AG04449 (cell line): ENCODE results near the gene ITM2C.

ENCODE experiments used
- CTCF ChIA-PET: fragments of 350-600 bp; formaldehyde crosslinking; extraction: SDS; loops from one replicate; lab custom pipeline; 2021; ENCODE audit warnings: antibody characterized with exemption; lab: Yijun Ruan, JAX
- POLR2A ChIA-PET: fragments of 400-600, 350-600 bp; formaldehyde crosslinking; extraction: SDS; loops from one replicate; lab custom pipeline; 2020; ENCODE audit warnings: antibody characterized with exemption, inconsistent platforms; lab: Yijun Ruan, JAX
- DNase-seq: peaks from one replicate; pipeline ENCODE4 v3.0.0-alpha.2; 2010; ENCODE audit warnings: low read depth, low spot score
- H3K4me3 ChIP-seq: 2 replicates; pipeline ENCODE4 v1.5.1; 2011; ENCODE audit warnings: low read depth, mild to moderate bottlenecking, control low read depth, low read length
- CTCF ChIP-seq: IDR thresholded peaks from one replicate; pipeline ENCODE4 v1.5.1; 2011; ENCODE audit warnings: mild to moderate bottlenecking, moderate library complexity, low read length, control low read depth, inconsistent platforms; ENCODE audit not compliant: insufficient read depth; ENCODE audit errors: missing control alignments

ITM2C gene

GRCh38 chr2:230893841-230894781 lies 29.4 kb downstream of the ITM2C start:
- ChIA-PET POLR2A (no interaction called here), CTCF (interaction anchor here (1.5 to 5.1 kb wide), 2 partner anchors 8 to 10 kb away, joined by 5 to 30 read pairs; no protein-coding TSS in a partner anchor)
- TF ChIP-seq CTCF = no peak
- DNase-seq = no peak
- no peak overlapping the region for H3K4me3 ChIP-seq

GRCh38 chr2:230895536-230896345 lies 31.0 kb downstream of the ITM2C start:
- no peak for TF ChIP-seq CTCF
- POLR2A ChIA-PET = no interaction called here
- CTCF ChIA-PET = interaction anchor here (1.0 to 15.7 kb wide), 5 partner anchors 10 to 157 kb away, joined by 3 to 330 read pairs (median 4); no protein-coding TSS in a partner anchor
- no peak overlapping the region for H3K4me3 ChIP-seq
- no peak for DNase-seq

- H3K4me3 ChIP-seq = no peak overlapping the region
- no peak for TF ChIP-seq CTCF
- DNase-seq = no peak
- ChIA-PET CTCF (interaction anchor here (0.8 to 15.7 kb wide), 6 partner anchors 11 to 173 kb away, joined by 3 to 330 read pairs (median 4); no protein-coding TSS in a partner anchor), POLR2A (no interaction called here)
Observed at GRCh38 chr2:230896346-230897115, 31.8 kb downstream of the ITM2C start.

- DNase-seq = no peak
- ChIA-PET CTCF (interaction anchor here (0.9 to 15.7 kb wide), 6 partner anchors 15 to 154 kb away, joined by 3 to 330 read pairs (median 4); no protein-coding TSS in a partner anchor), POLR2A (interaction anchor here (0.5 kb wide), 1 partner anchor 158 kb away, joined by 3 read pairs; the partner anchor contains the start of gene PSMD1)
- no peak for TF ChIP-seq CTCF
- H3K4me3 ChIP-seq = no peak overlapping the region
Observed at GRCh38 chr2:230898016-230898712, 33.4 kb downstream of the ITM2C start.

GRCh38 chr2:230898713-230899091 lies 34.0 kb downstream of the ITM2C start:
- H3K4me3 ChIP-seq = no peak overlapping the region
- ChIA-PET CTCF (interaction anchor here (1.0 to 15.7 kb wide), 5 partner anchors 12 to 153 kb away, joined by 3 to 330 read pairs (median 5); no protein-coding TSS in a partner anchor), POLR2A (interaction anchor here (0.5 kb wide), 1 partner anchor 158 kb away, joined by 3 read pairs; the partner anchor contains the start of gene PSMD1)
- DNase-seq = no peak
- no peak for TF ChIP-seq CTCF
